DOHH2 (cell line): ENCODE measurements around the gene FCHSD2.

Source experiments
- H3F3A ChIP-seq: fragments of 200-600 bp; sonication (generic), shearing (Covaris generic); 2 replicates; pipeline ENCODE4 v1.6.0; 2016; ENCODE audit warnings: antibody characterized with exemption, mild to moderate bottlenecking; ENCODE audit not compliant: control insufficient read depth, insufficient read depth
- H3K27ac ChIP-seq: fragments of 200-600 bp; sonication (generic); 2 replicates; pipeline ENCODE4 v1.5.1; 2014; ENCODE audit warnings: low read depth, mild to moderate bottlenecking, low read length, moderate library complexity
- H3K27me3 ChIP-seq: fragments of 200-600 bp; sonication (generic); 2 replicates; pipeline ENCODE4 v1.6.1; 2014; ENCODE audit warnings: mild to moderate bottlenecking, low read length, mixed read lengths; ENCODE audit not compliant: control insufficient read depth
- H3K36me3 ChIP-seq: fragments of 200-600 bp; sonication (generic); 2 replicates; pipeline ENCODE4 v1.6.1; 2014; ENCODE audit warnings: mild to moderate bottlenecking, low read length, moderate library complexity, mixed read lengths; ENCODE audit not compliant: control insufficient read depth
- H3K4me1 ChIP-seq: fragments of 200-600 bp; sonication (generic); 2 replicates; pipeline ENCODE4 v1.6.1; 2014; ENCODE audit warnings: mild to moderate bottlenecking, low read length, mixed read lengths; ENCODE audit not compliant: control insufficient read depth
- H3K4me2 ChIP-seq: fragments of 200-600 bp; sonication (generic); 2 replicates; pipeline ENCODE4 v1.6.0; 2014; ENCODE audit warnings: mild to moderate bottlenecking, low read length, moderate library complexity
- H3K4me3 ChIP-seq: fragments of 200-600 bp; sonication (generic); 2 replicates; pipeline ENCODE4 v1.5.1; 2014; ENCODE audit warnings: mild to moderate bottlenecking, low read length, mixed read lengths
- H3K79me2 ChIP-seq: fragments of 200-600 bp; sonication (generic); 2 replicates; pipeline ENCODE4 v1.6.1; 2014; ENCODE audit warnings: mild to moderate bottlenecking, low read length, mixed read lengths; ENCODE audit not compliant: control insufficient read depth
- H3K9me2 ChIP-seq: fragments of 200-600 bp; sonication (generic); replicated peaks from 2 replicates; pipeline ENCODE4 v1.6.1; 2014; ENCODE audit warnings: mild to moderate bottlenecking, low read length, mixed read lengths; ENCODE audit not compliant: control insufficient read depth
- H3K9me3 ChIP-seq: fragments of 200-600 bp; sonication (generic); 2 replicates; pipeline ENCODE4 v1.6.1; 2014; ENCODE audit warnings: antibody characterized with exemption, low read length, mixed read lengths; ENCODE audit not compliant: control insufficient read depth, insufficient read depth
- H4K20me1 ChIP-seq: fragments of 200-600 bp; sonication (generic); 2 replicates; pipeline ENCODE4 v1.6.0; 2014; ENCODE audit warnings: low read depth, mild to moderate bottlenecking, antibody characterized with exemption, low read length, moderate library complexity; ENCODE audit not compliant: control insufficient read depth, insufficient read depth
- EZH2phosphoT487 ChIP-seq: fragments of 200-600 bp; sonication (generic); IDR thresholded peaks from 2 replicates; pipeline ENCODE4 v1.6.1; 2017; ENCODE audit warnings: borderline replicate concordance, mild to moderate bottlenecking, antibody characterized with exemption, low read length, moderate library complexity, mixed read lengths
- TF ChIP-seq, protein P1 (sequence below): fragments of 200-600 bp; sonication (generic); IDR thresholded peaks from one replicate; pipeline ENCODE4 v1.5.1; 2014; ENCODE audit warnings: antibody characterized with exemption, mild to moderate bottlenecking, low read depth, low read length; ENCODE audit not compliant: poor library complexity, severe bottlenecking

Gene FCHSD2

DNA sequence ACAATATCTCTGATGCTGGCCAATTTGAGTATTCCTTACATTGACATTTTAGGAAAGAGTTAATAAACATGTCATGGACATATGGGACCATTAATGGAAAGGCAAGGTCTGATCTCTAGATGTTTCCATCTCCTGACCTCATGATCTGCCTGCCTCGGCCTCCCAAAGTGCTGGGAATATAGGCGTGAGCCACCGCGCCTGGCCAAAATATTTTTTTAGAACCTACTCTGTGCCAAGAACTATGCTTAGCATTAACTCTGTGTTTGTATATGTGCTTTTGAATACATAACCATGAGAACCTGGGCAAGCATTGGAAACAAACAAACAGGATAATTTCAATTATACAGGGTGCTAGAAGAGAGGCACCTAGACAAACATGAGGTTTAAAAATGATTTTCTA, 204.7 kb downstream of the FCHSD2 start:
- Histone ChIP-seq H3F3A (no peaks in the 10 kb centered on the region), H3K36me3 (peaks cover 58% of the 10 kb centered on the region), H3K9me3 (no peaks in the 10 kb centered on the region), H3K9me2 (no peaks in the 10 kb centered on the region), H3K4me3 (no peak overlapping the region), H3K27me3 (no peaks in the 10 kb centered on the region), H3K4me2 (no peak overlapping the region), H3K27ac (no peak overlapping the region), H4K20me1 (no peaks in the 10 kb centered on the region), H3K79me2 (peaks cover 5% of the 10 kb centered on the region; the same call in 1 of the 2 replicates), H3K4me1 (peaks cover 9% of the 10 kb centered on the region)
- TF ChIP-seq EZH2phosphoT487, result no peak
- TF ChIP-seq, protein P1, sequence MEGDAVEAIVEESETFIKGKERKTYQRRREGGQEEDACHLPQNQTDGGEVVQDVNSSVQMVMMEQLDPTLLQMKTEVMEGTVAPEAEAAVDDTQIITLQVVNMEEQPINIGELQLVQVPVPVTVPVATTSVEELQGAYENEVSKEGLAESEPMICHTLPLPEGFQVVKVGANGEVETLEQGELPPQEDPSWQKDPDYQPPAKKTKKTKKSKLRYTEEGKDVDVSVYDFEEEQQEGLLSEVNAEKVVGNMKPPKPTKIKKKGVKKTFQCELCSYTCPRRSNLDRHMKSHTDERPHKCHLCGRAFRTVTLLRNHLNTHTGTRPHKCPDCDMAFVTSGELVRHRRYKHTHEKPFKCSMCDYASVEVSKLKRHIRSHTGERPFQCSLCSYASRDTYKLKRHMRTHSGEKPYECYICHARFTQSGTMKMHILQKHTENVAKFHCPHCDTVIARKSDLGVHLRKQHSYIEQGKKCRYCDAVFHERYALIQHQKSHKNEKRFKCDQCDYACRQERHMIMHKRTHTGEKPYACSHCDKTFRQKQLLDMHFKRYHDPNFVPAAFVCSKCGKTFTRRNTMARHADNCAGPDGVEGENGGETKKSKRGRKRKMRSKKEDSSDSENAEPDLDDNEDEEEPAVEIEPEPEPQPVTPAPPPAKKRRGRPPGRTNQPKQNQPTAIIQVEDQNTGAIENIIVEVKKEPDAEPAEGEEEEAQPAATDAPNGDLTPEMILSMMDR, result no peak

DNA sequence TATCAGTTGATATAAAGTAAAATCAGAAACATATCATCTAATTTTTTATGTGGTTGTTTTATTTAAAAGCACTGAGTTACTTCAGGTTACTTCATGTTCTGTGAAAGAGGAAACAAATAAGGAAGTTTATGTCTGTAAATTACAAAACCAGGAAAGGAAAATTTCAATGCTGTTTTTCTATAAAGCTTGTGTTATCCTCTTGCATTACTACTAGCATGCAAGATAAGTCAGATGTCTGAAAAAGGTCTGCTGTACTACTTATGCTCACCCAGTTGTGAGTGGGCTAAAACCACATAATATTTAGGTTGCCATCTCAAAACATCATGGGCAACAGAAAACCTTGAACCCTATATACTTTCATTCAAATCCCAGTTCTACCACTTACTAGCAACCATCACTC, 206.4 kb downstream of the FCHSD2 start:
- peaks cover 3% of the 10 kb centered on the region; the same call in 1 of the 2 replicates for H3K79me2 ChIP-seq
- H3K27me3 ChIP-seq, result no peaks in the 10 kb centered on the region
- peaks cover 56% of the 10 kb centered on the region for H3K36me3 ChIP-seq
- no peaks in the 10 kb centered on the region for H3K9me2 ChIP-seq
- peaks cover 9% of the 10 kb centered on the region for H3K4me1 ChIP-seq
- no peak for TF ChIP-seq EZH2phosphoT487
- TF ChIP-seq, protein P1, result no peak
- no peak overlapping the region for H3K4me2 ChIP-seq
- H3K9me3 ChIP-seq, result no peaks in the 10 kb centered on the region
- H4K20me1 ChIP-seq, result no peaks in the 10 kb centered on the region
- no peak overlapping the region for H3K27ac ChIP-seq
- no peaks in the 10 kb centered on the region for H3F3A ChIP-seq
- H3K4me3 ChIP-seq, result no peak overlapping the region

DNA sequence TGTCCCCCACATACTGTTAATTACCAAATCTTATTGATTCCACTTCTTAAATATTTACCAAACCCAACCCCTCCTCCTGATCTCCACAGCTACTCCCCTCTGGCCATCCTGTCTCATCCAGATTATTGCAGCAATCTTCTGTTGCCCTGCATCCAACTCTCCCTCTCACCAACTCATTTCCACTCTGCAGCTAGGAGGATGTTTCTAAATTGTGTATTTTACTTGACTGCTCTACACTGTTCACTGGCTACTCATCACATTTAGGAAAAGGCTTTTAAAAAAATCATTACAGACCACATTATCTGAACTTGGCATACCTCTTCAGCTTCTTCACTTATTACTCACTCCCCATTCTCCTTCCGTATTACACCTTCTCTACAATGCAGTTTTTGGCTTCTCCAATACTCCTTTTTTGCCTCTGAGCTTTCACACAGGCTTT, 210.0 kb downstream of the FCHSD2 start:
- H3K4me3 ChIP-seq, result no peak overlapping the region
- no peaks in the 10 kb centered on the region for H4K20me1 ChIP-seq
- TF ChIP-seq, protein P1, result no peak
- no peak for TF ChIP-seq EZH2phosphoT487
- peaks cover 5% of the 10 kb centered on the region; the same call in 1 of the 2 replicates for H3K79me2 ChIP-seq
- no peaks in the 10 kb centered on the region for H3K9me3 ChIP-seq
- peaks cover 60% of the 10 kb centered on the region for H3K36me3 ChIP-seq
- H3K4me1 ChIP-seq, result peaks cover 8% of the 10 kb centered on the region
- H3K9me2 ChIP-seq, result no peaks in the 10 kb centered on the region
- H3K4me2 ChIP-seq, result no peak overlapping the region
- no peaks in the 10 kb centered on the region for H3K27me3 ChIP-seq
- H3F3A ChIP-seq, result no peaks in the 10 kb centered on the region
- no peak overlapping the region for H3K27ac ChIP-seq
